ENCODE data around the gene WWP2.

DNA sequence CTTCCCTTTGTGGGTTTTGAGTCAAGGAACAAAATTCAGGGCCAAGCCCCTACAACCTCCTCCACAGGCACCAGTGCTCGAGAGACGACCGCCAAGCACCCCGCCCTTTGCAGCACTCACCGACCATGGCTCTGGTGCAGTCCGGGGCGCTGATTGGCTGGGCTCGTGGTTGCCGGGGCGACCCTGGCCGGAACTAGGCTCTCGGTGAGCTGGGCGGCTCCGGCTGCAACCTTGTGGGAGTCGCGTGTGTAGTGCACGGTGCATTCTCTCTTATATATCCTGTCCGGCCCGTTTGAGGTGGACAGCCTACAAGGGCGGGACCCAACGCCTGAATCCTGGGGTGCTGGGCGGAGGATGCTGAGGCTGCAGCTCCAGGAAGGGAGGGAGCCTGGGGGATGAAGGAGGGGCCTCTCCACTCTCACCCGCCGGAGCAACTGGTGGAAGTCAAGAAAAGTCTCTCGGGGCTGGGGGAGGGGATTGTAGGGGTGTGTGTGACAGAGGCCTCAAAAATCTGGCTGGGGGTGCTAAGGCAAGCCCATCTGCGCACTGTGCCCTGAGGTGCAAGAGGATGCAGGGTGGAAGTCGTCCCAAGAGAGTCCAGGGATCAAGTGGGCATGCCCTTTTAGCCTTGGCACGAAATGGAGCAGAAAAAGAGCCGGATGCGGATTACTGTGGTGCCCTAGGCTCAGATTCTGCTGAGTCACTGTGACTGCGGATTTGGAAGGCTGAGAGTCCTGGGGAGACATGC is 35.6 kb upstream of the WWP2 start, which contains the start of gene NQO1:
- TF ChIP-seq EZH2 (IDR thresholded peaks at IDR 0.05; ENCODE audit: insufficient read depth, poor library complexity, severe bottlenecking) (no peak), EZH2phosphoT487 (IDR thresholded peaks at IDR 0.05; ENCODE audit: insufficient read depth, low read depth) (no peak)
